GM19023 (cell line): ENCODE results near the gene RGS6.

ENCODE experiments used
- ATAC-seq: cut with Tn5 transposase; IDR thresholded peaks from one replicate; pipeline ENCODE4 v1.9.1; 2021; ENCODE audit warnings: mild to moderate bottlenecking, moderate library complexity; ENCODE audit not compliant: unreplicated experiment

RGS6 gene

DNA sequence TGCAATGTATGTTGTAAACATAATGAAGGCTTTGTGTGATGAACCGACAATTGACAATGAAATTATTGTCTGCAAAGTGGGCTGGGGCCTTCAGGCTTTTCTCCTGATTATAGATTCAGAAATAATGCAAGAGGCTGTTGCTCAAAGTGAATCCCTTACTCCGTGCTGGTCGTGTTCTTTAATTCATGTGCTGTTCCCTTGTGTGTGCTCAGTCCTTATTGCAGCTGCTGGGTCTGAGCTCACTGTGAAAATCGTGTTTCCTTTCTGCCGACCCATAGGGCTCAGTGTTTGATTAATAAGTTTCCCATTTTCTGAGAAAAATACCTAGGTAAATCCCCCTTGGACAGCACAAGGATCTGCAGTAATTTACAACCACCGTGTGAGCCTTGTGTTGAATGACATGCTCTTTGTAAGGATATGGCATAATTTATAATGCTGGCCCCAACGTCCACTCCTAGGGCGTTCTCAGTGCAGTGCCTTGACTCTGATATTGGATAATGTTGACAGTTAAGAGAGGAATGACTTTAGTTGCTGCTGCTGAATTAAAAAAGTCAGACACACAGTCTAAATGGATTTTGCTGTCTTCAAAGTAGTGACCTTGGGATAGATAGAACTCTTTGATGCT is 81.6 kb downstream of the RGS6 start:
- no peak for ATAC-seq

GRCh38 chr14:72014486-72014885 is 82.3 kb downstream of the RGS6 start:
- no peak for ATAC-seq

DNA sequence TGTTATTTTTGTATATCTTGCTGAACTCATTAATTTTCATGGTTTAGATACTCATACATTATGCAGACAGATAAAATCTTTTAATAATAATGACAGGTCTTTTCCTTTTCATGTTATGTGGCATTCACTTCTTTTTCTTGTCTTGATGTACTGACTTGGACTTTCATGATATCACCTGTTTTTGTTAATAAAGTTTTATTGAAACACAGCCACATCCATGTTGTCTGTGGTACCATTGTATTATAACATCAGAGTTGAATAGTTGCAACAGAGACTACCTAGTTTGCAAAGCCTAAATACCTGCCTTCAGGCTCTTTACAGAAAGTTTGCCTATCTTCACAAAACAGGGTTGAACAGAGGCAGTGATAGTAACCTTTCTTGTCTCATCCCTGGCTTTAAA is 85.1 kb downstream of the RGS6 start:
- ATAC-seq, result no peak

- ATAC-seq, result no peak
Measured at GRCh38 chr14:72023128-72024042, 91.2 kb downstream of the RGS6 start.

GRCh38 chr14:72024043-72024407 is 91.8 kb downstream of the RGS6 start:
- no peak for ATAC-seq

GRCh38 chr14:72024504-72024903 is 92.3 kb downstream of the RGS6 start:
- ATAC-seq, result no peak

- ATAC-seq, result no peak
Measured at GRCh38 chr14:72026536-72026935, 94.3 kb downstream of the RGS6 start.

DNA sequence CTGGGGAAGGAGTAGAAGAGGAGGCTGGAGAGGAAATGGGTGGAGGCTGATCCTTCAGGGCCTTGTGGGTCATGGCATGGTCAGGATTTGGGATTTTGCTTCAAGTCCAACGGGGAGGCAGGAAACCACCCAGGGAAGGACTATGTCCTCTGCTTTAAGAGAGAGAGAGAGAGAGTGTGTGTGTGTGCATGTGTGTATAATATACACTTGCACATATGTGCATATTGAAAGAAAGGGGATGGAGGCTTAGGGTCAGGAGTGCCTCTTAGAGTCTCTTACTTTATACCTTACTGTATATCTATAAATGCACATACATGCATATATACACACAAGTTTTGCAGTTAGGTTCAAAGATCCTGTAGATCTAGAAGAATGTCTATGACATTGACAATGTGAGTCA is 94.8 kb downstream of the RGS6 start:
- no peak for ATAC-seq

DNA sequence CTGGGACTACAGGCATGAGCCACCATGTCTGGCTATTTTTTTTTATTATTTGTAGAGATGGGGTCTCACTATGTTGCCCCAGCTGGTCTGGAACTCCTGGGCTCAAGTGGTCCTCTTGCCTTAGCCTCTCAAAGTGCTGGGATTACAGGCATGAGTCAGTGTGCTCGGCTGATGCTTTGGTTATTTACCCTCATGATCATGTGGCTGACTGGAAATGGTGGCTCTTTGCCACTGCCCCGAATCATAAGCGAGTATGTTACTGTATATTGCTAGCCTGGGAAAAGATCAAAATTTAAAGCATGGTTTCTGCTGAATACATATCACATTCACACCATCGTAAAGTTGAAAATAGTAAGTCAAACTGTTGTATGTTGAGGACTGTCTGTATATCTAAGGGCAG is 101.1 kb downstream of the RGS6 start:
- no peak for ATAC-seq

DNA sequence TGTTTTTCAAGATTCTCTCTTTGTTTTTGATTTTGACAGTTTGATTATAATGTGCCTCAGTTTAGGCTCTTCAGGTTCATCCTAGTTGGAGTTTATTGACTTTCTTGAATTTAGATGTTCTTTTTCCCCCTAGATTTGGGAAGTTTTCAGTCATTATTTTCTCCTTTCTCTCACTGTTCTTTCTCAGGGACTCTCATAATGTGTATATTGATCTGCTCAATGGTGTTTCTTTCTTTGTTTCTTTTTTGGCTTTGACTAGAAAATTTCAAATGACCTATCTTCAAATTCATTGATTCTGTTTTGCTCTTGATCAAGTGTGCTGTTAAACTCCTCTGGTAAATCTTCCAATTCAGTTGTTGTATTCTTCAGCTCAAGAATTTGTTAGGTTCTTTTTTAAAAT is 108.3 kb downstream of the RGS6 start:
- ATAC-seq, result no peak

GRCh38 chr14:72045271-72045670 is 113.0 kb downstream of the RGS6 start:
- ATAC-seq, result no peak

- no peak for ATAC-seq
Measured at GRCh38 chr14:72045885-72046284, 113.7 kb downstream of the RGS6 start.

DNA sequence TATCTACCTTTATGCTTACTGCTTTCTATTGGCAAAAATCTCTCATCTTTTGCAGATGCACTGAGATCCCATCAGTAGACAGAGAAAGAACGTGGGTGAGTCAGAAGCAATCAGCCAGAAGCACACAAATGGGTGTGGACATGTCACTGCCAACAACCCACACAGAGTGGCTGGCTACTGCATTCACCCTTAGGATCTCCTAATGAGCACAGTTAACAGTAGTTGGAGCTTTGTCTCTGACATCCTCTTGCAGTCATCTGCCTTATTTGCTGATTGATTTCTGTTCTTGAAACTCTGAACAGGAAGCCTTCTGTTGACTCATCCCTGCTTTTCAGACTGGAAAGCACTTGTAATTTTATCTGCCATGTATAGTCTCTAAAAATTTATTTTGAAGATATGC is 117.2 kb downstream of the RGS6 start:
- ATAC-seq, result no peak

GRCh38 chr14:72052356-72052755 is 120.1 kb downstream of the RGS6 start:
- ATAC-seq, result no peak

DNA sequence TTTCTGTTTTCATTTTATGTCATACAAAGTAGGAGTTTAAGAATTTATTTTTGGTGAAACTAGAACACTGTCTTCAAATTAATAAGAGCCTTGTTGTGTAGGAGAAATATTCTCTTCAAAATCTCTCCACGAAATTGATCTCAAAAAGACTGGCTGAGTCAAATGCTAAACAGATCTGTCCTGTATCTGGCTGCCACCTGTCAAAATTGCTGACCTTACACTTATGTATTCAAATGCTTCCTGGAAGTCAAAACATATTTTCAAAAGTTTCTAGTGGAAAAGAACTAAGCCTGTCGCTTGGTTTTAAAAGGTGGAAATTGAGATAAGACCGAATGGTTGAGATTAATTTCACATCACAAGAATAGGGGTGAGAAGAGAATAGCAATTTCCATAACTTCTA is 121.4 kb downstream of the RGS6 start:
- ATAC-seq, result no peak

DNA sequence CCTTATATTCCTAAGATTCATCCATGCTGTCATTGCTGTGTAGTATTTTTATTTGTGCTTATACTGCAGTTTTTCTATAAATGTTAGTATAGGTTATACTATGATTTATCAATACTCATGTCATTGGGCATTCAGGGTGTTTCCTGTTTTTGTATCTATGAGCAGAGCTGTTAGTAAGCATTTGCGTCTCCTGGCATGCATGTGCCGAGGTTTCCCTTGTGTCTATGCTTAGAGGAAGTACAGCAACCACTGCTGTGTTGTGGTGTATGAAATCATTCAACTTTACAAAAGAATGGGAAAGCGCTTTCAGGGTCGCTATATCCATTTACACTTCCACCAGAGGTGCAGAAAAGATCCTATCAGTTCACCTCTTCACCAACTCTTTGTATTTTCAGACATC is 122.7 kb downstream of the RGS6 start:
- ATAC-seq, result no peak

DNA sequence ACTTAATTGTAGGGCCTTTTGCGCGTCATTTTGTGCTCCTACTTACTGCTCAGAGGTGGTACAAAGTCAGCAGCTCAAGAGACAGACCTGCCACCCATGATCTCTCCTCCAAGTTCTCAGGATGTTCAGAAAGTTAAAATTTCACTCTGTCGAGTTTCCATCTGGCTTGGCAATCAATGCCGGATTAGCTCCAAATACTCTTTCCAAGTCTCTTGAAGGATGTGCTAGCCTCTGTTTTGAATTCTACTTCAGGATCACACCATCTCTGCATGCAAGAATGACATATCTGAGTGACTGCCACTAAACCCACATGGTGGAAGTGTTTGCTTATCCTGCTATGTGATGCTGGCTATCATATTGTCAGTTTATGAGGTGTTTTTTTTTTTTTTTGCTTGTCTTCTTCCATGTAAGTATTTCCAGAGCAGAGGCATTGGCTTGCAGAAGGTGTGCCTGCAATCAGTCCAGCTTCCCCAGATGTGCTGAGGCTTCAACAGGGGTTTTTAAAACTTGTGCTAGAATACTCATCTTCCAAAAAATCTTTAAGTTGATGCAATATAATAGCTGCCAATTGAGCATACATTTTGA is 125.6 kb downstream of the RGS6 start:
- ATAC-seq, result no peak

- no peak for ATAC-seq
Measured at GRCh38 chr14:72060460-72060859, 128.2 kb downstream of the RGS6 start.

GRCh38 chr14:72060917-72061316 is 128.7 kb downstream of the RGS6 start:
- no peak for ATAC-seq

GRCh38 chr14:72061718-72062117 is 129.5 kb downstream of the RGS6 start:
- ATAC-seq, result no peak

DNA sequence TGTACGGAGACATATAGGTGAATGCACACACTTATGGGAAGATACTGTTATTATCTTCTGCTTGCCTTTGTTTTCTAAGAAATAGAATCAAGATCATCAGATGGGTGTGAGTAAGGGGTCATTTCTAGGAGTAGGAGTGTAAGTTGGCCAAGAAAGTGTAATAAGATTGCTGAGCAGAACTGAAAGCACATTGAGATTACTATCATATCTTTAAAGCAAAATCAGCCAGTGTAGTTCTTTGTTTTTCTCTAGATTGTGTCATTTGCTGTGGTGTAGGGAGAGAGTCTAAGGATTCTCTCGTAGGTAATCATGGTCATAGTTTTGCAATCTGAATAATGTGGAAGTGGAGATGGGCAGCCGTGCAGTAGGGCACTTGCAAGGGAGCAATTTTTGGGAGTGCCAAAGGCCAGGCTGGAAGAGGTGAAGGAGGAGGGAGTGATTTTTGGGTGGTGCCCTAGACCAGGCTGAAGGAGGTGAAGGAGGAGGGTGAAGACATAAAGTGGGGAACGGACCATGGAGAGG is 131.6 kb downstream of the RGS6 start:
- no peak for ATAC-seq

- ATAC-seq, result no peak
Measured at GRCh38 chr14:72064501-72064900, 132.3 kb downstream of the RGS6 start.
